ENCODE results near the gene KDM1A.

KDM1A gene

GRCh38 chr1:23098463-23099170, 79.3 kb downstream of the KDM1A start:
- peak; percentile 41 for DNase-seq (ENCODE audit: low read depth)

GRCh38 chr1:23099171-23099536, 79.9 kb downstream of the KDM1A start:
- H3K4me3 ChIP-seq (ENCODE audit: control insufficient read depth, low read depth, low read length), result no peak overlapping the region
- TF ChIP-seq CTCF (IDR thresholded peaks at IDR 0.05; ENCODE audit: control insufficient read depth, insufficient read depth, low read depth, low read length, missing control alignments), result no peak
- no peak for DNase-seq (ENCODE audit: low read depth)

More at GRCh38 chr1:23098463-23099170, 79.3 kb downstream of the KDM1A start:
- TF ChIP-seq CTCF (IDR thresholded peaks at IDR 0.05; ENCODE audit: control insufficient read depth, insufficient read depth, low read depth, low read length, missing control alignments), result peak; percentile 92
- no peak overlapping the region for H3K4me3 ChIP-seq (ENCODE audit: control insufficient read depth, low read depth, low read length)

GRCh38 chr1:23100074-23100748, 80.9 kb downstream of the KDM1A start:
- TF ChIP-seq CTCF (IDR thresholded peaks at IDR 0.05; ENCODE audit: control insufficient read depth, insufficient read depth, low read depth, low read length, missing control alignments), result no peak
- H3K4me3 ChIP-seq (ENCODE audit: control insufficient read depth, low read depth, low read length), result no peak overlapping the region
- DNase-seq (ENCODE audit: low read depth), result peak; percentile 86

GRCh38 chr1:23101101-23101827, 82.0 kb downstream of the KDM1A start:
- no peak for TF ChIP-seq CTCF (IDR thresholded peaks at IDR 0.05; ENCODE audit: control insufficient read depth, insufficient read depth, low read depth, low read length, missing control alignments)

GRCh38 chr1:23101887-23102286, 82.6 kb downstream of the KDM1A start:
- TF ChIP-seq CTCF (IDR thresholded peaks at IDR 0.05; ENCODE audit: control insufficient read depth, insufficient read depth, low read depth, low read length, missing control alignments), result no peak
- no peak for DNase-seq (ENCODE audit: low read depth)
- H3K4me3 ChIP-seq (ENCODE audit: control insufficient read depth, low read depth, low read length), result no peak overlapping the region

More at GRCh38 chr1:23101101-23101827, 82.0 kb downstream of the KDM1A start:
- H3K4me3 ChIP-seq (ENCODE audit: control insufficient read depth, low read depth, low read length), result no peak overlapping the region
- DNase-seq (ENCODE audit: low read depth), result no peak

GRCh38 chr1:23102289-23102688, 83.0 kb downstream of the KDM1A start:
- H3K4me3 ChIP-seq (ENCODE audit: control insufficient read depth, low read depth, low read length), result no peak overlapping the region
- no peak for DNase-seq (ENCODE audit: low read depth)
- no peak for TF ChIP-seq CTCF (IDR thresholded peaks at IDR 0.05; ENCODE audit: control insufficient read depth, insufficient read depth, low read depth, low read length, missing control alignments)

All from AG09309 (cell line).